Skin epidermis (tissue), 12 donors: ENCODE data around the gene CNTNAP5.

Experiments used
- H3K27ac ChIP-seq, 21 experiments: fragments of 200-600 bp; sonication (generic) in 11 of 21; one replicate each; pipeline ENCODE4 v1.5.0; 2020; ENCODE audit warnings: mild to moderate bottlenecking in 3 of 21, inconsistent platforms in 2 of 21, moderate library complexity in 2 of 21
- H3K4me3 ChIP-seq, 7 experiments: fragments of 200-600 bp; sonication (generic) in 2 of 7; one replicate each; pipeline ENCODE4 v1.5.0; 2020; ENCODE audit warnings: inconsistent platforms in 2 of 7, mild to moderate bottlenecking in 2 of 7, moderate library complexity in 1 of 7

The CNTNAP5 gene

DNA sequence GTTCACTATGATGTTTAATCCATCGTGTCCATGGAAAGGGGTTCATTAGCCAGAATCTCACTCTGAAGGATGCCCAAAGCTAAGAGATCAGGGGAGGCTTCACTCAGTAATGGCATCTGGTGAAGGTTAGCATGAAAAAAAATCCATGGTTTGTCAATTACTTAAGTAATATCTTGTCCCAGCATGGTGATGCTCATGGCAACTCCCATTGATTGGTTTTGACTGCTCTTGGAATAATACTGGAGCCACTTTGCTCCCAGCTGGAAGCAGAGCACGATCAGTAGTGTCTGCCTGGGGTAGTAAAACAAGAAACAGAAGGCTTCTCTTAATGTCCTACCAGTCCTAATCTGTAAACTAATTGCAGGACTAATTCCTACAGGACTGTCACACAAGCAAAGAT, 799.4 kb downstream of the CNTNAP5 start:
- H3K27ac ChIP-seq: no peak overlapping the region
- no peak overlapping the region for H3K4me3 ChIP-seq

DNA sequence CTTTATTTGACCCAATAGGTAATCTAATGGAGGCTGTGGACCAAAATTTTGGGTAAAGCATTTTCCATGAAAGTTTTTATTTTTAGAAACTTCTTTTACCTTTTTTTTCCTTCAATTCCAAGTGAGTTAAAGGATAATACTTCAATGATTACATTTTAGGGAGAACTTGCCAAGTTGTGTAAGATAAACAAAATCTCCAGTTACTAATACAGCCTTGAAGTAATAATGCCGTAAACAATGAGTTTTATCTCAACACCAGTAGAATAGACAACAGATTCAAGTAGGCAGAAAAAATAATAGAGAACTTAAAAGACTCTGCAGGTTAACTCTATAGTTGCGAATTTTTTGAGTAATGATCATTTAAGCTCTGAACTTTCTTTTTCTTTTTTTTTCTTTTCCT, 807.4 kb downstream of the CNTNAP5 start:
- Histone ChIP-seq H3K27ac (no peak overlapping the region), H3K4me3 (no peak overlapping the region)

DNA sequence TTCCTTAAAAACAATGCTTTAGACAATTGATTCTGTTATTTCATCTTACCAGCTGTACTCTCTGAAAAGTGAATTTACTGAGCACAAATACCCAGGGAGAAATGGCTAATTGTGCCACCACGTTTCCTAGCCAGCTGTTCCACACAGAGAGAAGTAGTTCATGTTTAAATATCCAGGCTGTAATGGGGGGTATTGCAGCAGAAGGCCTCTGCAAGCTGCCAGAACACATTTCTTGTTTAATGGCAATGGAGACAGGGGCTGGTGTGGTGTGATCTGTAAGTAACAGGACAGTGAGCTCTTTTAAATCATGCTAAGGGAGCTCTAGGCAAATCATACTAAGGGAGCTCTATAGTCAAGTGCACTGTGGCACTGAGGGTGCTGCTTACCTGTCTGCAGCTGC, 809.2 kb downstream of the CNTNAP5 start:
- no peak overlapping the region for H3K4me3 ChIP-seq
- no peak overlapping the region for H3K27ac ChIP-seq

DNA sequence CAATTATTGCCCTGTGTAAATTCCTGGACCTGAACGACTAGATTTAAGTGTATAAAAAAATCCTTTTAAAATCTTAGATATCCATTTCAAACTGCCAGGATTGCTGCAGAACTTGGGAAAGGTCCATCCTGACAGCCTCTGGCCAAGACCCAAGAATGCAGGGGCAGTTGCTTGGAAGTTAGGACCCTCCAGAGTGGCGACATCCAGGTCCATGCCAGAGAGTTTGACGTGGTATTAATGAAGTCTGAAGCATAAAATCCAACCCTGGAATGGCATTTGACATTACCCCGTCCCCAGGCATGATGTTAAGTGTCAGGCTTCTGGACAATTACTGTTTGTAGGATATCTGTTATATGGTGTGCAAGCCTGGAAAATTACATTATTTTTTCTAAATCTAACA, 810.2 kb downstream of the CNTNAP5 start:
- H3K4me3 ChIP-seq: no peak overlapping the region
- H3K27ac ChIP-seq: no peak overlapping the region

DNA sequence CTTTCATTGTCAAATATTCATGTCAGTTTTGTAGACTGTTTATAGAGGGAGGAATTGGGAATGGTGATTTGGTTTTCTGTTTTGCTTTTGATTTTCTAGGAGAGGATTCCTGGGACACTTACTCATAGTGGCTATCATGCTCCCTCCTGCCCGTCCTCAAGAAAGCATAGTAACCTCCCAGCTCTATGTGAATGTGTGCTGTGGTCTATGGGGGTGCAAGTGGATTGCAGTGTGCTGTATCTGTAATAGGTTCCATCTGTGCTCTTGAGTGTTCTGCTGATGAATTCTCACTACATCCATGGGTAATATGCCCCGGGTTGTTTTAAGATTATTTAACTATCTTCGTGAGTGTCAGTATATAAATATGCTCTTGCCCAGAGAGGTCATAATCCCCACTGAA, 811.3 kb downstream of the CNTNAP5 start:
- no peak overlapping the region for H3K27ac ChIP-seq
- H3K4me3 ChIP-seq: no peak overlapping the region

DNA sequence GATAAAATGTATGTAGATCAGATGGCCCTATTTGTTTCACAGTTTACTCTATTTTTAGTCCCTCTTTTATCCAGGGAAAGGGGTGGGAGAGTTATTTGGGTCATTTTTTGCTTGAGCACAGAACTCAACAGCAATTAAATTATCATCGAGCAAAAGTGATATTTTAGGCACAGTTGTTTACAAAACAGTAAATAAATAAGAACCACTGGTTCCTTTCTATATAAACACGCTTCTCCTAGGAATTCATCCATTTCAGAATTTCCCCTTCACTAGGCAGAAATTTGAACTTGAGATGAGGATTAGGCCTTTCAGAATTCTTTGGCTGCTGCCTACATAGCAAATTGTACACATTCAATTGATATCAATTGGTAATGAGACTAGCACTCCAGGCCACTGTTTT, 812.4 kb downstream of the CNTNAP5 start:
- H3K4me3 ChIP-seq: no peak overlapping the region
- H3K27ac ChIP-seq: no peak overlapping the region

DNA sequence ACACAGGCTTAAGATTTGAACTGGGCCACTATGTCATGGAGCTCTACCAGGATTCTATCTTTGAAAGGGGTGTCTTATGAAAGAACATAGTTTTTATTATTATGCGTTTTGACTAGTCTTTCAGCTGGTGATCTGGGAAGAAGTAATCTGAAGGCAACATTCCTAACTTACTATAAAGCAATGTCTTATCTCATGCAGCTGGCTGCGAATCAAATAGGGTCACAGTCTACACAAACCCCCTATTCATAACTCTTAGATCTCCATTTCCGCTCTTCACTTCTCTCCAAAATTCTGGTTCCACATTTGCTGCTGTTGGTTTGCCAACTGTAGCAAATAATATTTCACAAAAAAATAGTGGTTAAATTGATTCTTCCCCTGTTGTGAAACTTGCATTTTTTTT, 813.3 kb downstream of the CNTNAP5 start:
- Histone ChIP-seq H3K4me3 (no peak overlapping the region), H3K27ac (no peak overlapping the region)

DNA sequence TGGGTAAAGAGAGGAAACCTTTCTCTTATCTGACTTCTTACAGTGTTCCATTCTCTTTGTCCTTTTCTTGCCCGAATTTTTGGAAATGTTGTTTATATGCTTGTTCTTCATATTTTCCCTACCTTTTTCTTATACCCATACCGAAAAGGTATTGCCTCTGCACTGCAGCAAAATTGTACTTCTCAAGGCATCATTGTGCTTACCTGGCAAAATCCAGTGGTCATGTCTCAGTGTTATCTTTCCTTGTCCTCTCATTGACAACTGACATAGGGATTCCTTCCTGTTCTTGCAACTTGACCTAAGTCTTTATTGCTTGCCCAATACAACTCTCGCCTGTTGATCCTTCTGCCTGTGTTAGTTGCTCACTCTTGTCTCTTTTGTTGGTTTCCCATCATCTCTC, 842.2 kb downstream of the CNTNAP5 start:
- no peak overlapping the region for H3K27ac ChIP-seq
- no peak overlapping the region for H3K4me3 ChIP-seq

DNA sequence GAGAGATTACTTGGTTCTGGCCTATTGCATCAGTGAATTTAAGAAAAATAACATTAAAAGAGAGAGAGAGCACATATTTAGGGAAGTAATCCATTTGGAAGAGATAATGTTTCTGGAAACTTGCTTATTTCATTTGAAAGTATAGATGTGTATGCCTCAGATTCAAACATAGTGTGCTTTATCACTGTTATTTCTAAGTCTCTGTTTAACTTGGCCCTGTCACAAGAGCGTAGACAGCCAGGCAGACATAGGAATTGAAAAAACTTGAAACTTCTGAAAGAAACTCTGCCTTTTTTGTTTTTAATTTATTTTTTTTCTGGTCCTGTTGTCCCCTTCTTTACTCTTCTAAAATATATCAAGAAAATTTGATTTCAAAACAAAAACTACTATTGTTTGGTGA, 849.1 kb downstream of the CNTNAP5 start:
- Histone ChIP-seq H3K4me3 (no peak overlapping the region), H3K27ac (no peak overlapping the region)

DNA sequence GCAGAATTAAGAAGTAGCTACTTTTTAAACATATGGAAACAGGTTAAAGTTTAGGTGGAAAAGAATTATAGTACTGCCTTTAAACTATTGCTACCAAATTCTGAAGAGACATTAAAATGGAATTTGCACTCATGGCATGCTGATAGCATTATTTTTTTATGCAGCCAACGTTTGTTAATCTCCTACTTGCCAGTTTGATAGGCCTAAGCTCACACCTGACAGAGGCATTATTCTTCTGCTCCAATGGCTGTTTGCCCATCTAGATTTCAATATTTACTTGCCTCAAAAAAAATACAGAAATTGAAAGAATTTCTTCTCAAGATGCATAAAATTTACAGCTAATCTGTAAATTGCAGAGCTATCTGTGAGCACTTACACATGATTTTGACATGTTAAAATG, 849.6 kb downstream of the CNTNAP5 start:
- Histone ChIP-seq H3K27ac (no peak overlapping the region), H3K4me3 (no peak overlapping the region)

DNA sequence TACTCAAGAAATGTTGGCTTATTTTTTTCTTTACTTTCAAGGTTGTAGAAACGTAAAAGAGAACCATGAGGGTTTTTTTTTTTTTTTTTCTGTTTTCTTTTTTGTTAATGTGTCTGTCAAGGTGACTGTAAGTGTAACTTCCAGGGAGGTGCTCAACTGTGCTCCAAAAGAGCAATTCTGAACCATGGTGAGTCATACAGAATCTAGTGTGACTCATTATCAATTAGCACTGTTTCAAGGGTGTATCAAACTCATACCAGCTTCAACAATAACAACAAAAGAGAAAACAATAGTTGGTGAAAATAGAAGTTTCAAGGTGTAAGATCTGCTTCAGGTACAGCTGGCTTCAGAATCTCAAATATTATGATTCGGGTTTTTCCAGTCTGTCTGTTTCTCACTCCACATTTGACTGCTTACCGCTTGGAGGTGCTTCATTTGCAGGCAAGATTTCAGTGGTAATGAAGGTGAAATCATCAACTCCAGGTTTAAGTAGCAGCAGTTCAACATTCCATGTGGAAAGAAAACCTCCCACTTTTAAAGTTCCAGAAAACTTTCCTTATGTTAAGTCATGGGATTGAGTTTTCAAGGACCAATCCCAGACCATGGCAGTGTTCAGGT, 850.6 kb downstream of the CNTNAP5 start:
- Histone ChIP-seq H3K4me3 (no peak overlapping the region), H3K27ac (no peak overlapping the region)

DNA sequence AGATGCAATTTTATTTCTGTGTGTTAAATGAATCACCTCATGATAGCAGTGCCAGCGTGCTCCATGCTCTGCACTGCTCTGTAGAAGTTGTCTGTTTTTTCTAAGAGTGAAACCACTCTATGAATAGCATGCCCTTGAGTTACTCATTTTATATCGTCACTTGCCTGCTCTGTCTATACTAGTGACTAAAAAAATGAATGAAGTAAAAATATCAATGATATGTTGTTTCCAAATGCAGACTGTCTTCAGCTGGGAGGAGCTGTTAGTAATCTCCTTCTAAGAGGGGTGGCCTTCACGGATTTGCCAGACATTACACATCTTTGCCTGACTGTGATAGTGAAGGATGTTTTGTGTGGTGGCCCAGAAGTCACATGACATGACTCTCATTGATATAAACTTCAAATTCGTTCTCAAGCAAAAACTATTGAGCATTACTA, 852.1 kb downstream of the CNTNAP5 start:
- Histone ChIP-seq H3K4me3 (no peak overlapping the region), H3K27ac (no peak overlapping the region)

DNA sequence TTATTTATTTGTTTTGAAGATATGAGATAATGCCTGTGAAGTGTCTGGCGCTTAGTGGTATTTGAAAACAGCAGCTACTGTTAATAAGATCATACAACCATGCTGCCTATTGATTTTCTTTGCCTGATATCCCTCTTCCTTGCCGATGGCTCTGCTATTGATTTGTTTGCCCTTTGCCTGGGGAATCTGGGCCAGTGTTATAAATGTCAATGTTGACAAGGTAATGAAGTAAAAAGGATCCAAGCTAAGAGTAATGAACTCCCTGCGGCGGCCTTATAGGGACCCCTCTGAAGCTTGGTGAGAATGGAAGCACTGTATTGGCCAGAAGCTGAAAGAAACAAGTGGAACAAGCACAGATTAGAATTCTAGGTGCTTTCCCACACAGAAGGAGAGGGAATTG, 854.6 kb downstream of the CNTNAP5 start:
- no peak overlapping the region for H3K4me3 ChIP-seq
- no peak overlapping the region for H3K27ac ChIP-seq

DNA sequence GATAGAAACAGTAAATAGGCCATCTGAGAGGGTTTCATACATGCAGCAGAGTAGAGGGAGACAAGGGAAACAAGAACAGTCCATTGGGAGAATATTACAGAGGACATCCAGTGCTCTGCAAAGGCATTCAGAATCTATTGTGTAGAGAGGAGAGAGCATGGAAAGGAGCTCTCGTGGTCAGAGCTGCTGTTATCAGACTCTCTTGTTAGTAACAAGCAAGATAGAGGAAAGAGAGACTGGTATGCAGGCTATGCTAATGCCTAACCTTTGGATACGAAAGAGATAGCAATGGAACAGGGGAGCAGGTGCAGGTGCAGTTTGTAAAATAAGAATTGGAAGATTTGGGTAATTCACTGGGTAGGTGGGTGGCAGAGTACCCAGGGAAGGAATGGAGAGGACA, 855.9 kb downstream of the CNTNAP5 start:
- no peak overlapping the region for H3K27ac ChIP-seq
- no peak overlapping the region for H3K4me3 ChIP-seq

DNA sequence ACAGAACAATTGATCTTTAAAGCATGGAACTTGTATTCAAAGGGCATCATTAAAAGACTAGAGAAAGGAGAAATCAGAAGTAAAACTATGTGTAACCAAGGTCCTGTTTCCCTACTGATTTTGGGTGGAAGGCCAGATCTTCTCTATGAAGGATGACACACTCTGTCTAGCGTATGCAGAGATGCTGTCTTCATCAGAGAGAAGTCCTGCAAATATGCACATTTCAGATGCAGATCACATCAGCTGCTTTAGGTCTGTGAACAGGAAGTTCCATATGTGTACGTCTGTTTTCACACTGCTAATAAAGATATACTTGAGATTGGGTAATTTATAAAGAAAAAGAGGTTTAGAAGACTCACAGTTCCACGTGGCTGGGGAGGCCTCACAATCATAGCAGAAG, 857.3 kb downstream of the CNTNAP5 start:
- Histone ChIP-seq H3K4me3 (no peak overlapping the region), H3K27ac (no peak overlapping the region)

DNA sequence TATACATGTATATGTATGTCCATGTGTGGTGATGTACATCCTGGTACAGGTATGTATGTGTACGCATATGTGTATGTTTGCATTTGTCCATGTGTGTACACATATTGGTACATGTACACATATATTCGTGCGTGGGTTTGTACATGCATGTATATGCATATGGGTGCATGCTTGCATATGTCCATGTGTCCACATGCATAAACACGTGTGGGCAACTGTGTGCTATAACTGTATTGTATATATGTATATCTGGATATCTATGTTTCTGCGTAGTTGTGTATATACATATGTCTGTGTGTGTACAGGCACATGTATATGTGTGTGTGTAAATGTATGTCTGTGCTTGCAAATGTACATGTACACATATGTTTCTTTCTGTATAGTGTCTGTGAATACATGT, 858.5 kb downstream of the CNTNAP5 start:
- Histone ChIP-seq H3K27ac (no peak overlapping the region), H3K4me3 (no peak overlapping the region)

DNA sequence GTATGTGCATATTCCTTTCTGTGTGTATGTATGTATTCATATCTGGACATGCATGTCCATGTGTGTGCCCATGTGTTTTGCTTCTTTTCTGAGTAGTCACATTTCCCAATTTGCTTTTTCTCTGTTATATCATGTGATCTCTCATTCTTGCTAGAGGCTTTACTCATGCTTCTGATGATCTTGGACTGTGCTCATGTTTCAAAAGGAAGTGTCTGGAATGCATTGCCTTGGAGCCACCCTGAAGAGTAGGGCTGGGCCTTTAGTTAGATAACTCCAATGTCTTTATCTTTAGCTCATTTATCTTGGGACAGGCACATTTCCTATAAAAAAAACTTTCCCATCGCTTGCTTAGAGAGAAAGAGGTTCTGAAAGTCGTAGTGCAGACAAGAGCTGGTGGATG, 859.2 kb downstream of the CNTNAP5 start:
- H3K4me3 ChIP-seq: no peak overlapping the region

DNA sequence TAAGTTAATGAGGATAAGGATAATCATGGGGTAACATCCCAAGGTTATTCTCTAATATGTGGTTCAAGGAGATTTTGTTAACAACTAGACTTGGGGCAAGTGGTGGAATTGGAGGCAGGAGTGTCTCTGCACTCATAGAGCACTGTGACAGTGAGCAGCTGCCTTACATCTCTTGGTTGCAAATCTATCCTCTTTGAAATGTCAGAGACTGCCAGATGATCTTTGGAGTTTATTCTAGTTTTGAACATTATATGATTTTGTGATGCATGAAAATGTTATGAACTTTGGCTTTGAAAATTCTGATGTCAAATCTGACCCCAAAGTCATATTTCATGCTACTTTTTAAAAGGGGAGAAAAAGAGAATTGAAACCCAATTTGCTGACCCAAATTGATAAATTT, 861.1 kb downstream of the CNTNAP5 start:
- Histone ChIP-seq H3K27ac (no peak overlapping the region), H3K4me3 (no peak overlapping the region)

More for the DNA sequence above, 859.2 kb downstream of the CNTNAP5 start:
- H3K27ac ChIP-seq: no peak overlapping the region

DNA sequence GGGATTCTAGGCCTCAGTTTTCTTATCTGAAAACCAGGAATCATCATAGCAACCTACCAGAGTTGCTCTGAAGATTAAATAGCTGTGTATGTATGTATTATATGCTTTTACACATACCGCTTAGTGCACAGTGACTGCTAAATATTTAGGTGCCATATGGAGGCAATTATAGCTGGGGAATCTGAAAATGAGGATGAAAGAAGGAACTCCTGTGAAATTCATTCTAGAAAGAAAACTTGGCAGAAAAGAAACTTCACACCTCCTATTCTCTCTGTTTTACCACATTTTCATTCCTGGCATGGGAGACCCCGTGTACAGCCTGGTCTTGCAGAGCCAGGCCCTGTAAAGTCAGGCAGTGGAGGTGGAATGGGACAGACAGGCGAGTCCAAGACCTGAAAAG, 862.4 kb downstream of the CNTNAP5 start:
- H3K4me3 ChIP-seq: no peak overlapping the region

DNA sequence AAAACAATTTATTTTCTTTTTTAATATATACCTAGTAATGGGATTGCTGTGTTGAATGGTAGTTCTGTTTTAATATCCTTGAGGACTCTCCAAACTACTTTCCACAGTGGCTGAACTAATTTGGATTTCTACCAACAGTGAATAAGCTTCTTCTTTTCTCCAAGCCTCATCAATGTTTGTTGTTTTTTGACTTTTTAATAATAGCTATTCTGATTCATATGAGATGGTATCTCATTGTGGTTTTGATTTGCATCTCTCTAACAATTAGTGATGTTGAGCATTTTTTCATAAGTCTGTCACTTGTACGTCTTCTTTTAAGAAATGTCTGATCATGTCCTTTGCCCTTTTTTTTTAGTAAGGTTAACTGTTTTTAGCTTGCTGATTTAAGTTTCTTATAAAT, 863.3 kb downstream of the CNTNAP5 start:
- H3K27ac ChIP-seq: no peak overlapping the region
- H3K4me3 ChIP-seq: no peak overlapping the region

More for the DNA sequence above, 862.4 kb downstream of the CNTNAP5 start:
- no peak overlapping the region for H3K27ac ChIP-seq

DNA sequence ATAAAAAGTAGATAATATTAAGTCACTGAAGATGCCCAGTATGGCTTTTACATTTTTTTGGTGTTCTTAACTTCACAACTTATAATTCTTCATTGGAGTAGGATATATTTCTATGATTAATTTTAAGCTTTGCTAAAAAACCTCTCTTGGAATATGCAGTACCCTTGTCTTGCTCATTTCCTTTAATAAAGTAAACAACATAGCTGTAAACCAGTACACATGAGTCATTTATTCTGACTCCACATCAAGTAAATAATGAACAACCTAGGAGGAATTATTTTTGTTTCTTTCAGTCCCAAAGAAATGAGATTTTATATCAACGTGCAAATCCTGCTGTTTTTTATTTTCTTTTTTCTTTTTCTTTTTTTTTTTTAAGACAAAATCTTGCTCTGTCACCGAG, 869.1 kb downstream of the CNTNAP5 start:
- no peak overlapping the region for H3K27ac ChIP-seq

DNA sequence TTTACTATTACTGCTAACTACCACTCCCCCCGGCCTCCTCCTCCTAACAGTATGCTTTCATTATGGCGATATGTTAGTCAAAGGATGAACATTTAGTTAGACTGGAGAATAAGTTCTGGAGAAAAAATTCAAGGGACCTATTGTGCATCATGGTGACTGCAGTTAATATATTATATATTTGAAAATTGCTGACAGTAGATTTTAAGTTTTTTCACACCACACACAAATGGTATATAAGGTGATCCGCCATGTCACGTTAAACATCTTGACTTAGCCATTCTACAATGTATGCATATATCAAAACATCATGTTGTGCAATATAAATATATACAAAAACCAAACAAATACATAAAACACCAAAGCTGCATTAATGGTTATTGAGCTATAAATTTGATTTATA, 873.7 kb downstream of the CNTNAP5 start:
- Histone ChIP-seq H3K4me3 (no peak overlapping the region), H3K27ac (no peak overlapping the region)

More for the DNA sequence above, 869.1 kb downstream of the CNTNAP5 start:
- H3K4me3 ChIP-seq: no peak overlapping the region
